HG03354 (cell line): Measurements from ENCODE around the gene PTPRN2.
"Not testable (repeated sequence)": the region's sequence is repeated elsewhere in the genome, so short reads cannot be mapped to it uniquely, and the experiment has no call there.

ENCODE experiments used
- ATAC-seq: cut with Tn5 transposase; IDR thresholded peaks from one replicate; pipeline ENCODE4 v1.9.1; 2021; ENCODE audit warnings: mild to moderate bottlenecking; ENCODE audit not compliant: unreplicated experiment, poor library complexity, severe bottlenecking

Gene PTPRN2

GRCh38 chr7:157602581-157602980 lies 985.0 kb downstream of the PTPRN2 start:
- no peak for ATAC-seq

- ATAC-seq = no peak
Observed at GRCh38 chr7:157602156-157602555, 985.5 kb downstream of the PTPRN2 start.

- no peak for ATAC-seq
Observed at GRCh38 chr7:157601530-157601929, 986.1 kb downstream of the PTPRN2 start.

GRCh38 chr7:157599491-157599890 lies 988.1 kb downstream of the PTPRN2 start:
- no peak for ATAC-seq

GRCh38 chr7:157597562-157597961 lies 990.1 kb downstream of the PTPRN2 start:
- no peak for ATAC-seq

GRCh38 chr7:157596881-157597280 lies 990.7 kb downstream of the PTPRN2 start:
- ATAC-seq = no peak

GRCh38 chr7:157596471-157596870 lies 991.2 kb downstream of the PTPRN2 start:
- no peak for ATAC-seq

- no peak for ATAC-seq
Observed at GRCh38 chr7:157596026-157596425, 991.6 kb downstream of the PTPRN2 start.

GRCh38 chr7:157595086-157595855 lies 992.4 kb downstream of the PTPRN2 start:
- ATAC-seq = no peak

GRCh38 chr7:157594306-157594705 lies 993.3 kb downstream of the PTPRN2 start:
- ATAC-seq = no peak

- no peak for ATAC-seq
Observed at GRCh38 chr7:157593541-157593940, 994.1 kb downstream of the PTPRN2 start.

GRCh38 chr7:157592636-157593320 lies 994.8 kb downstream of the PTPRN2 start:
- not testable (repeated sequence) for ATAC-seq

GRCh38 chr7:157590526-157590925 lies 997.1 kb downstream of the PTPRN2 start:
- no peak for ATAC-seq

GRCh38 chr7:157589680-157590079 lies 997.9 kb downstream of the PTPRN2 start:
- no peak for ATAC-seq

- no peak for ATAC-seq
Observed at GRCh38 chr7:157587805-157588560, 999.6 kb downstream of the PTPRN2 start.

- ATAC-seq = no peak
Observed at GRCh38 chr7:157587051-157587804, 1000.4 kb downstream of the PTPRN2 start.

GRCh38 chr7:157586426-157586955 lies 1001.1 kb downstream of the PTPRN2 start:
- ATAC-seq = no peak

GRCh38 chr7:157585113-157585861 lies 1002.3 kb downstream of the PTPRN2 start:
- no peak for ATAC-seq

- no peak for ATAC-seq
Observed at GRCh38 chr7:157584420-157584819, 1003.2 kb downstream of the PTPRN2 start.
